ENCODE data around the gene HEATR5A.

Gene HEATR5A

GRCh38 chr14:31326111-31326510 is 94.2 kb downstream of the HEATR5A start:
- Histone ChIP-seq H3K27ac (ENCODE audit: low read length) (no peak overlapping the region), H3K4me2 (ENCODE audit: low read length) (no peak overlapping the region), H3K36me3 (replicated peaks; ENCODE audit: low read depth, low read length) (no peaks in the 10 kb centered on the region), H3K9me3 (ENCODE audit: insufficient read depth, low read length) (0 out of 2 replicates have a peak, but pooled peaks cover 4% of the 10 kb centered on the region), H3K9ac (ENCODE audit: low read length) (no peak overlapping the region), H2AFZ (ENCODE audit: low read depth, low read length) (no peak overlapping the region), H3K27me3 (ENCODE audit: low read depth, low read length) (no peaks in the 10 kb centered on the region), H3K4me1 (ENCODE audit: low read length) (no peaks in the 10 kb centered on the region), H3K4me3 (ENCODE audit: low read length) (no peak overlapping the region), H3K79me2 (ENCODE audit: low read length) (no peaks in the 10 kb centered on the region), H4K20me1 (ENCODE audit: insufficient read depth, low read length) (no peaks in the 10 kb centered on the region)
- peak; percentile 54 for TF ChIP-seq CTCF (IDR thresholded peaks at IDR 0.05; ENCODE audit: low read depth, low read length)
- TF ChIP-seq EZH2phosphoT487 (IDR thresholded peaks at IDR 0.05; ENCODE audit: low read depth), result no peak

- H3K9ac ChIP-seq (ENCODE audit: low read length), result no peak overlapping the region
- no peaks in the 10 kb centered on the region for H3K9me3 ChIP-seq (ENCODE audit: insufficient read depth, low read length)
- H3K4me3 ChIP-seq (ENCODE audit: low read length), result no peak overlapping the region
- TF ChIP-seq CTCF (IDR thresholded peaks at IDR 0.05; ENCODE audit: low read depth, low read length) (no peak), EZH2phosphoT487 (IDR thresholded peaks at IDR 0.05; ENCODE audit: low read depth) (no peak)
- H3K36me3 ChIP-seq (replicated peaks; ENCODE audit: low read depth, low read length), result no peaks in the 10 kb centered on the region
- H4K20me1 ChIP-seq (ENCODE audit: insufficient read depth, low read length), result no peaks in the 10 kb centered on the region
- H2AFZ ChIP-seq (ENCODE audit: low read depth, low read length), result no peak overlapping the region
- H3K27ac ChIP-seq (ENCODE audit: low read length), result no peak overlapping the region
- H3K4me2 ChIP-seq (ENCODE audit: low read length), result no peak overlapping the region
- no peaks in the 10 kb centered on the region for H3K27me3 ChIP-seq (ENCODE audit: low read depth, low read length)
- H3K4me1 ChIP-seq (ENCODE audit: low read length), result no peaks in the 10 kb centered on the region
- no peaks in the 10 kb centered on the region for H3K79me2 ChIP-seq (ENCODE audit: low read length)
Measured at GRCh38 chr14:31323419-31323818, 96.9 kb downstream of the HEATR5A start.

DNA sequence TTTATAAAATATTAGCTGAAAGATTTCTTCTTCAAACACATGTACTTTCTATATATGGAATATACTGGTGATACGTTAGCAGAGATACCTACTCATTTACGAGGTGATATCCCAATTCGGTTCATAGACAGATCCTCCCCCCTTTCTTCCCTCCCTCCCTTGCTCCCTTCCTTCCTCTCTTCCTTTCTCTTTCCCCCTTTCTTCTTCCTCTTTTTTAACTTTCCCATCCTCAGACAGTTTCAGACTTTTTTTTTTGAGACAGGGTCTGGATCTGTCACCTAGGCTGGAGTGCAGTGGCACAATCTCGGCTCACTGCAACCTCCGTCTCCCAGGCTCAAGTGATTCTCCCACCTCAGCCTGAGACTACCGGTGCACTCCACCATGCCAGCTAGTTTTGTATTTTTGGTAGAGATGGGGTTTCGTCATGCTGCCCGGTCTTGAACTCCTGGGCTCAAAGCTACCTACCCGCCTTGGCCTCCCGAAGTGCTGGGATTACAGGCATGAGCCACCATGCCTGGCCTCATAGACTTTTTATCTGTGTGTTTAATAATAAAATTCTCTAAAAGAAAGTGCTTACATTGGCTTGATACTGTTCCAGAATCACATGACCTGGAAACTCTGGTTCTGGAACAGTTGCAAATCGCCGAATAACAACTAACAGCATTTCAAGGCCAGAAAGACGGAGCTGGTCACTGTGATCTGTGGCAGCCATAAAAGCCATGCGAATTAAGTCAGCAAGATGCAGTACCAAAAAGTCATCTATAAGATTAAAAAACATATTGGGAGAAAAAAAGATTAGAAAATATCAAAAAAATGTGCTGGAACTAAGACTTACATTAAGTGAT is 99.2 kb downstream of the HEATR5A start:
- H3K79me2 ChIP-seq (ENCODE audit: low read length), result no peaks in the 10 kb centered on the region
- H3K4me3 ChIP-seq (ENCODE audit: low read length), result no peak overlapping the region
- H3K9me3 ChIP-seq (ENCODE audit: insufficient read depth, low read length), result no peaks in the 10 kb centered on the region
- H3K36me3 ChIP-seq (replicated peaks; ENCODE audit: low read depth, low read length), result no peaks in the 10 kb centered on the region
- no peak overlapping the region for H2AFZ ChIP-seq (ENCODE audit: low read depth, low read length)
- H4K20me1 ChIP-seq (ENCODE audit: insufficient read depth, low read length), result no peaks in the 10 kb centered on the region
- TF ChIP-seq CTCF (IDR thresholded peaks at IDR 0.05; ENCODE audit: low read depth, low read length), result no peak
- TF ChIP-seq EZH2phosphoT487 (IDR thresholded peaks at IDR 0.05; ENCODE audit: low read depth), result no peak
- no peak overlapping the region for H3K4me2 ChIP-seq (ENCODE audit: low read length)
- H3K27ac ChIP-seq (ENCODE audit: low read length), result no peak overlapping the region
- no peaks in the 10 kb centered on the region for H3K27me3 ChIP-seq (ENCODE audit: low read depth, low read length)
- H3K9ac ChIP-seq (ENCODE audit: low read length), result no peak overlapping the region
- H3K4me1 ChIP-seq (ENCODE audit: low read length), result no peaks in the 10 kb centered on the region

GRCh38 chr14:31320216-31320615 is 100.1 kb downstream of the HEATR5A start:
- no peaks in the 10 kb centered on the region for H3K9me3 ChIP-seq (ENCODE audit: insufficient read depth, low read length)
- H3K4me2 ChIP-seq (ENCODE audit: low read length), result no peak overlapping the region
- H3K79me2 ChIP-seq (ENCODE audit: low read length), result no peaks in the 10 kb centered on the region
- no peak overlapping the region for H3K27ac ChIP-seq (ENCODE audit: low read length)
- H4K20me1 ChIP-seq (ENCODE audit: insufficient read depth, low read length), result no peaks in the 10 kb centered on the region
- no peaks in the 10 kb centered on the region for H3K36me3 ChIP-seq (replicated peaks; ENCODE audit: low read depth, low read length)
- H3K4me3 ChIP-seq (ENCODE audit: low read length), result no peak overlapping the region
- TF ChIP-seq EZH2phosphoT487 (IDR thresholded peaks at IDR 0.05; ENCODE audit: low read depth) (no peak), CTCF (IDR thresholded peaks at IDR 0.05; ENCODE audit: low read depth, low read length) (no peak)
- H3K9ac ChIP-seq (ENCODE audit: low read length), result no peak overlapping the region
- H3K4me1 ChIP-seq (ENCODE audit: low read length), result no peaks in the 10 kb centered on the region
- H3K27me3 ChIP-seq (ENCODE audit: low read depth, low read length), result no peaks in the 10 kb centered on the region
- no peak overlapping the region for H2AFZ ChIP-seq (ENCODE audit: low read depth, low read length)

Data from OCI-LY3 (cell line).